ENCODE data around the gene OTOS. TPM values are rescaled to one million over a fixed set of nuclear protein-coding genes. Genes with fewer than 3 reads are reported as not detected.

The OTOS gene
- total and polyA plus RNA-seq, 7 donors, result 0.20 TPM; not detected in 6

DNA sequence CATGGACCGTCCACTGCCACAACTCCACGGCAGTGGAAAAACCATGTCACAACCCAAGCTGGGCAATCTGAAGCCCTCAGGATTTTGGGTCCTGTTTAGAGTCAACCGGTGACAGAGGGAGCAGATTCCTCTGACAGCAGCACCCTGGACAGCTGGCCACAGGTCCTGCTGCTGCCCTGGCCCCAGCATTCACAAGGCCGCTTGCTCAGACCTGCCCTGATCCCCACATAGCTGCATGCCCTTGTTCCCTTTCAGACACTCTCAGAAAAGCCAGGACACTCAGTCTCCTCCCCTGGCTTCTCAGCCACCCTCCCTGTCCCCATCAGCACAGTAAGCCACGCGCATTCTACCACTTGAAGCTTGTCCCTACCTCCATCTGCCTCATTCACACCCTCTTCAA lies 6.0 kb downstream of the OTOS start:
- H3K36me3 ChIP-seq (ENCODE audit: insufficient read depth in 1 of 2, low read depth in 1 of 2), result peaks cover 4 to 44% of the 10 kb centered on the region in 2 donors
- intact Hi-C loops (cut with DNase I), result loop anchor here in 1 of 2 donors (10.0 kb wide), 1 partner anchor 200 kb away; no protein-coding TSS in a partner anchor
- ATAC-seq (no peak), DNase-seq (no peak)
- no peaks in the 10 kb centered on the region for H3K27me3 ChIP-seq (ENCODE audit: insufficient read depth in 3 of 3, low read length in 2 of 3)
- peak overlapping the region; percentile 99 for H3K4me3 ChIP-seq
- TF ChIP-seq, protein P1, sequence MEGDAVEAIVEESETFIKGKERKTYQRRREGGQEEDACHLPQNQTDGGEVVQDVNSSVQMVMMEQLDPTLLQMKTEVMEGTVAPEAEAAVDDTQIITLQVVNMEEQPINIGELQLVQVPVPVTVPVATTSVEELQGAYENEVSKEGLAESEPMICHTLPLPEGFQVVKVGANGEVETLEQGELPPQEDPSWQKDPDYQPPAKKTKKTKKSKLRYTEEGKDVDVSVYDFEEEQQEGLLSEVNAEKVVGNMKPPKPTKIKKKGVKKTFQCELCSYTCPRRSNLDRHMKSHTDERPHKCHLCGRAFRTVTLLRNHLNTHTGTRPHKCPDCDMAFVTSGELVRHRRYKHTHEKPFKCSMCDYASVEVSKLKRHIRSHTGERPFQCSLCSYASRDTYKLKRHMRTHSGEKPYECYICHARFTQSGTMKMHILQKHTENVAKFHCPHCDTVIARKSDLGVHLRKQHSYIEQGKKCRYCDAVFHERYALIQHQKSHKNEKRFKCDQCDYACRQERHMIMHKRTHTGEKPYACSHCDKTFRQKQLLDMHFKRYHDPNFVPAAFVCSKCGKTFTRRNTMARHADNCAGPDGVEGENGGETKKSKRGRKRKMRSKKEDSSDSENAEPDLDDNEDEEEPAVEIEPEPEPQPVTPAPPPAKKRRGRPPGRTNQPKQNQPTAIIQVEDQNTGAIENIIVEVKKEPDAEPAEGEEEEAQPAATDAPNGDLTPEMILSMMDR (IDR thresholded peaks at IDR 0.05), result no peak
- peaks cover 12% of the 10 kb centered on the region for H3K4me1 ChIP-seq
- no peaks in the 10 kb centered on the region for H3K9me3 ChIP-seq
- H3K27ac ChIP-seq, result peak overlapping the region; percentile 23
- 68 to 87% (median 68%) methylated on average over 6 of the region's 6 CpGs for WGBS, 3 donors

DNA sequence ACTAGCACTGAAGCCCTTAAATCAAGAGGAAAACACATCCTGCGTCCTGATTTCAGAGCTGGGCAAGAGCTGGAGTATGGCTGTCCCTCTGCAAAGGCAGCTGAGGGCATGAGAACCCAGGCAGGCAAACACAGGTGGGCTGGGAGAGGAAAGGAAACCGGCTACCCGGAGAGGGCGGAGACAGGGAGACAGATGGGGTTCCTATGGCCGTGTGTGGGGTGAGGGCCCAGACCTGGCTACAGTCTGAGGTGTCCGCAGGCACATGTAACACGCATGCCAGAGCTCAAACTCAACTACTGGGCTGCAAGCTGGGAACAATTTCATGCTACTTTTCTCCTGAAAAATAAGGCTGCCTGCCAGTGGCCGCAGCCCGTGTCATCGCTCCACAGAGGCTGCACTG lies 7.1 kb downstream of the OTOS start:
- DNase-seq, result peak in 1 of 2 donors; percentile 41
- intact Hi-C loops (cut with DNase I), result loop anchor here in 1 of 2 donors (10.0 kb wide), 1 partner anchor 199 kb away; no protein-coding TSS in a partner anchor
- TF ChIP-seq, protein P1 (IDR thresholded peaks at IDR 0.05), result no peak
- H3K27ac ChIP-seq, result no peak overlapping the region
- no peak overlapping the region for H3K4me3 ChIP-seq
- H3K36me3 ChIP-seq (ENCODE audit: insufficient read depth in 1 of 2, low read depth in 1 of 2), result peaks cover 7 to 47% of the 10 kb centered on the region in 2 donors
- no peaks in the 10 kb centered on the region for H3K9me3 ChIP-seq
- ATAC-seq, result no peak
- peaks cover 18% of the 10 kb centered on the region for H3K4me1 ChIP-seq
- H3K27me3 ChIP-seq (ENCODE audit: insufficient read depth in 3 of 3, low read length in 2 of 3), result no peaks in the 10 kb centered on the region
- 56 to 71% (median 62%) methylated on average over 10 of the region's 10 CpGs for WGBS, 3 donors

DNA sequence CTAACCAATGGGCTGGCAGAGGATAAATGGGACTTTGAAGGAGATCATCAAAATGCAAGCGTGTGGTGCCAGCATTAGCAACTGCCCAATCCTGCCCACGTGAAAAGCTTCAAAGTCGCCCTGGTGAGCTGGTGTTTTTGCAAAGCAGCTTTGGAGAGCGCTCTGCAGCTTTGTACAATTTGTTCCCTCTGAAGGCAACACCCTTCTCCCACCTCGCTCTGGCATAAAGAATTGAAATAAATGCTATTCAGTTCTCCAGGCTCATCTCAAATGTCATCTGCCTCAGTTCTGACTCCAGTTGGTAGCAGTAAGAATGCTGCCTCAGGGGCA lies 7.8 kb downstream of the OTOS start:
- intact Hi-C loops (cut with DNase I), result loop anchor here in 1 of 2 donors (10.0 kb wide), 1 partner anchor 198 kb away; no protein-coding TSS in a partner anchor
- TF ChIP-seq, protein P1 (IDR thresholded peaks at IDR 0.05), result no peak
- Histone ChIP-seq H3K27me3 (ENCODE audit: insufficient read depth in 3 of 3, low read length in 2 of 3) (no peaks in the 10 kb centered on the region), H3K4me3 (no peak overlapping the region), H3K36me3 (ENCODE audit: insufficient read depth in 1 of 2, low read depth in 1 of 2) (peaks cover 7 to 54% of the 10 kb centered on the region in 2 donors), H3K9me3 (no peaks in the 10 kb centered on the region), H3K4me1 (peaks cover 26% of the 10 kb centered on the region), H3K27ac (no peak overlapping the region)
- DNase-seq (peak in 1 of 2 donors; percentile 35), ATAC-seq (no peak)
- WGBS, 3 donors, result 45 to 85% (median 53%) methylated on average over 5 of the region's 5 CpGs

DNA sequence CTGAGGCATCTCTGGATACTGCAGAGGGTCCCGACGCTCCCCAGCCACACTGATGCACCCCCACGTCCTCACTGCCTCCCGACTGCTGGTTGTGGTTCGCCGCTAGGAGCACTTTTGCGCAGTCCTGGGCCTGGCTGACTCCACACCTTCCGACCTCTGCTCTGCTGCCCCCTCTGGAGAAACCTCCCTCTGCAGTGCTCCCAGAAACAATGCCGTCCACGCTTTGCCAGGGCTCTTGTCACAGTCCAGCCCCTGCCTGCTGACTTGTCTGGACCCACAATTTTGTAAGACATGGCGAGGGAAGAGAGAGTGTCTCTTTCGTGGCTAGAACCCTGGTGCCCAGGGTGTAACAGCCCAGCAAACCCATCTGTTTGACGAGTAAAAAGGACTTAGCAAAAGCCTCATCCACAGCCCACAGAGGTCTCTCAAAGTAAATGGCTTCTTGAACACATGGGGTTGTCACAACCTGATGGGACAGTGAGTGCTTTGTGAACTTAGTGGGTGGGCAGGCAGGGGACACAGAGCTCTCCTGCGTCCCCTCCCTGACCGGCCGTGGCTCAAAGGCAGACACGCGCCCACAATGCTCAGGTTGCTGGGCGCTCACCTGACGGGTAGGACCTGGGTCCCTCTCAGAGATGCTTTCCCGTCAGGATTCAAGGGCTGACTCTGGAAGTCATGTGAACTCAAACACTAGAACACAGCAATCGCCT lies 8.4 kb downstream of the OTOS start:
- Histone ChIP-seq H3K36me3 (ENCODE audit: insufficient read depth in 1 of 2, low read depth in 1 of 2) (peaks cover 7 to 57% of the 10 kb centered on the region in 2 donors), H3K9me3 (no peaks in the 10 kb centered on the region), H3K4me3 (no peak overlapping the region), H3K27ac (no peak overlapping the region), H3K4me1 (peaks cover 26% of the 10 kb centered on the region), H3K27me3 (ENCODE audit: insufficient read depth in 3 of 3, low read length in 2 of 3) (no peaks in the 10 kb centered on the region)
- WGBS, 3 donors, result 83 to 91% (median 87%) methylated on average over 22 of the region's 22 CpGs
- no peak for ATAC-seq
- peak in 1 of 2 donors; percentile 19 for DNase-seq
- TF ChIP-seq, protein P1 (IDR thresholded peaks at IDR 0.05), result no peak
- intact Hi-C loops (cut with DNase I), result loop anchor here in 1 of 2 donors (10.0 kb wide), 1 partner anchor 197 kb away; no protein-coding TSS in a partner anchor

All from psoas muscle (tissue), 8 donors.